Testis (tissue), 2 donors: ENCODE results near the gene NRXN3.
"Not testable (repeated sequence)": the region's sequence is repeated elsewhere in the genome, so short reads cannot be mapped to it uniquely, and the experiment has no call there.

ENCODE experiments used
- CTCF ChIP-seq, 3 experiments: fragments of 450-650 bp in 2 of 3; fragments of 200-600 bp in 1 of 3; sonication (generic) in 1 of 3; IDR thresholded peaks; one replicate each; pipeline ENCODE4 v1.5.1; 2016 to 2019; ENCODE audit warnings: antibody characterized with exemption in 3 of 3, mild to moderate bottlenecking in 2 of 3, moderate library complexity in 1 of 3
- POLR2A ChIP-seq: fragments of 450-650 bp; IDR thresholded peaks from one replicate; pipeline ENCODE4 v1.6.1; 2017; ENCODE audit warnings: antibody characterized with exemption, mild to moderate bottlenecking, moderate library complexity

- TF ChIP-seq CTCF (IDR thresholded peaks at IDR 0.05); POLR2A: not testable (repeated sequence)
Observed at GRCh38 chr14:79767721-79768120, 1597.5 kb downstream of the NRXN3 start.
